ENCODE measurements around the gene SLC9A9.

The SLC9A9 gene

DNA sequence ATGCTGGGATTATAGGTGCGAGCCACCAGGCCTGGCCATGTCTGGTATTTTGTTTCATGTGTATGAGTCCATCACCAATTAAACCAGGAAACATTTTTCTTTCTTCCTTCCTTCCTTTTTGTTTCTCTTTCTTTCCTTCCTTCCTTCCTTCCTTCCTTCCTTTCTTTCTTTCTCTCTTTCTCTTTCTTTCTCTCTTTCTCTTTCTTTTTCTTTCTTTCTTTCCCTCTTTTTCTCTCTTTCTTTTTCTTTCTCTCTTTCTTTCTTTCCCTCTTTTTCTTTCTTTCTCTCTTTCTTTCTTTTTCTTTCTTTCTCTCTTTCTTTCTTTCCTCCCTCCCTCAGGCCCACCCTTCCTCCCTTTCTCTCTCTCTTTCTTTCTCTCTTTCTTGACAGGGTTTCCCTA is 83.4 kb downstream of the SLC9A9 start:
- no peak for TF ChIP-seq EZH2phosphoT487 (IDR thresholded peaks at IDR 0.05; ENCODE audit: low read depth)
- TF ChIP-seq, protein P1, sequence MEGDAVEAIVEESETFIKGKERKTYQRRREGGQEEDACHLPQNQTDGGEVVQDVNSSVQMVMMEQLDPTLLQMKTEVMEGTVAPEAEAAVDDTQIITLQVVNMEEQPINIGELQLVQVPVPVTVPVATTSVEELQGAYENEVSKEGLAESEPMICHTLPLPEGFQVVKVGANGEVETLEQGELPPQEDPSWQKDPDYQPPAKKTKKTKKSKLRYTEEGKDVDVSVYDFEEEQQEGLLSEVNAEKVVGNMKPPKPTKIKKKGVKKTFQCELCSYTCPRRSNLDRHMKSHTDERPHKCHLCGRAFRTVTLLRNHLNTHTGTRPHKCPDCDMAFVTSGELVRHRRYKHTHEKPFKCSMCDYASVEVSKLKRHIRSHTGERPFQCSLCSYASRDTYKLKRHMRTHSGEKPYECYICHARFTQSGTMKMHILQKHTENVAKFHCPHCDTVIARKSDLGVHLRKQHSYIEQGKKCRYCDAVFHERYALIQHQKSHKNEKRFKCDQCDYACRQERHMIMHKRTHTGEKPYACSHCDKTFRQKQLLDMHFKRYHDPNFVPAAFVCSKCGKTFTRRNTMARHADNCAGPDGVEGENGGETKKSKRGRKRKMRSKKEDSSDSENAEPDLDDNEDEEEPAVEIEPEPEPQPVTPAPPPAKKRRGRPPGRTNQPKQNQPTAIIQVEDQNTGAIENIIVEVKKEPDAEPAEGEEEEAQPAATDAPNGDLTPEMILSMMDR (IDR thresholded peaks at IDR 0.05; ENCODE audit: low read depth, low read length) = no peak
- no peak overlapping the region for H3K4me3 ChIP-seq (ENCODE audit: low read length)
- no peaks in the 10 kb centered on the region for H4K20me1 ChIP-seq (ENCODE audit: insufficient read depth, low read length)
- no peak overlapping the region for H3K4me2 ChIP-seq (ENCODE audit: low read length)
- no peaks in the 10 kb centered on the region for H3K9me3 ChIP-seq (ENCODE audit: insufficient read depth, low read length)
- H3K9ac ChIP-seq (ENCODE audit: low read length) = no peak overlapping the region
- H2AFZ ChIP-seq (ENCODE audit: low read depth, low read length) = no peak overlapping the region
- no peaks in the 10 kb centered on the region for H3K79me2 ChIP-seq (ENCODE audit: low read length)
- no peaks in the 10 kb centered on the region for H3K27me3 ChIP-seq (ENCODE audit: low read depth, low read length)
- H3K36me3 ChIP-seq (replicated peaks; ENCODE audit: low read depth, low read length) = no peaks in the 10 kb centered on the region
- no peaks in the 10 kb centered on the region for H3K4me1 ChIP-seq (ENCODE audit: low read length)
- no peak overlapping the region for H3K27ac ChIP-seq (ENCODE audit: low read length)

DNA sequence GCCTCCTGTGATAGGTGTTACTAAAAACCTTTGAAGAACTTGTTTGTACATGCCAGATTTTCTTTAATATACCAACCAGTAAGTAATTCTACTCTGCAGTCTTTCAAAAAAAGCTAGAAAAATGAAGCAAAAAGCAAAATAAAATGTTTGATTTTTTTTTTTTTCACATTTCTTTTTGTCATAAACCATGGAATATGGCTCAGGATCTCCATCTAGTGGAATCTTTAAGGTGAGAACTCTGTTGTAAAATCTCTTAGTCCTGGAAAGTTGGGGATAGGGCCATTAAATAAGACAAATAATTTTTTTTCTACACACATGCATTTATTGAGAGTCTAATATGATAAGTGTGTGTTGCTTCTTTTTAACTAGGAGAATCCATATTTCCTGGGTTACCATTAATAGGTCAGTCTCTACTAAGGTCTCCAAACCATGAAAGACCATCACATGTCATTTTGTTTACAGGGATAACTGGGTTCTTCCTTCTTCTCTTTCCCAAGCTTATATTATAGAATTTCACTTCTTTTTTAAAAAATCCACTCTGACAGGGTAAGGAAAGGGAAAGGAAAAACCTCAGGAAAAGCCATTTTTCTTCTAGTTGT is 84.6 kb downstream of the SLC9A9 start:
- TF ChIP-seq, protein P1 (IDR thresholded peaks at IDR 0.05; ENCODE audit: low read depth, low read length) = peak; percentile 56
- no peak for TF ChIP-seq EZH2phosphoT487 (IDR thresholded peaks at IDR 0.05; ENCODE audit: low read depth)
- H4K20me1 ChIP-seq (ENCODE audit: insufficient read depth, low read length) = no peaks in the 10 kb centered on the region
- no peak overlapping the region for H3K9ac ChIP-seq (ENCODE audit: low read length)
- H3K27me3 ChIP-seq (ENCODE audit: low read depth, low read length) = no peaks in the 10 kb centered on the region
- no peak overlapping the region for H3K4me3 ChIP-seq (ENCODE audit: low read length)
- H2AFZ ChIP-seq (ENCODE audit: low read depth, low read length) = no peak overlapping the region
- H3K79me2 ChIP-seq (ENCODE audit: low read length) = no peaks in the 10 kb centered on the region
- no peaks in the 10 kb centered on the region for H3K9me3 ChIP-seq (ENCODE audit: insufficient read depth, low read length)
- no peaks in the 10 kb centered on the region for H3K36me3 ChIP-seq (replicated peaks; ENCODE audit: low read depth, low read length)
- H3K4me1 ChIP-seq (ENCODE audit: low read length) = no peaks in the 10 kb centered on the region
- no peak overlapping the region for H3K27ac ChIP-seq (ENCODE audit: low read length)
- H3K4me2 ChIP-seq (ENCODE audit: low read length) = no peak overlapping the region

DNA sequence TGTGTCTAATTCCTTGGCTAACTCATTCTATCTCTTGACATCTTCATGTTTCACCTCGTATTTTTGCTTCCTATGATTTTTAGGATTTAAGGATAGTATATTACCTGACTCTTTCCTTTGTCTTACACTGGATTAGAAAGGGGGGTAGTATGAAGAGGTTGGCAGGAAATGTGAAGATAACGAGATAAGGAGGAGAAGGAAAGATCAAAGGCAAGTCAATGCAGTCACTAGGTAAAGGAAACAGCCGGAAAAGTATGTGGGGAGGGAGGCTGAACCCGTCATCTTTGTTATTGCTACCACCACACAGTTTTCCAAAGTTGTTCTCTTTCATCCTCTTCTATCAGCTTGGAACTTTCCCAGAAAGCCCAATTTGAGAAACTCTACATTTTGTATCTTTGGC is 90.6 kb downstream of the SLC9A9 start:
- H2AFZ ChIP-seq (ENCODE audit: low read depth, low read length) = no peak overlapping the region
- no peak overlapping the region for H3K4me2 ChIP-seq (ENCODE audit: low read length)
- no peaks in the 10 kb centered on the region for H3K27me3 ChIP-seq (ENCODE audit: low read depth, low read length)
- no peak overlapping the region for H3K9ac ChIP-seq (ENCODE audit: low read length)
- no peaks in the 10 kb centered on the region for H3K79me2 ChIP-seq (ENCODE audit: low read length)
- H3K27ac ChIP-seq (ENCODE audit: low read length) = no peak overlapping the region
- H3K36me3 ChIP-seq (replicated peaks; ENCODE audit: low read depth, low read length) = no peaks in the 10 kb centered on the region
- no peaks in the 10 kb centered on the region for H3K9me3 ChIP-seq (ENCODE audit: insufficient read depth, low read length)
- H3K4me1 ChIP-seq (ENCODE audit: low read length) = no peaks in the 10 kb centered on the region
- H3K4me3 ChIP-seq (ENCODE audit: low read length) = no peak overlapping the region
- TF ChIP-seq, protein P1 (IDR thresholded peaks at IDR 0.05; ENCODE audit: low read depth, low read length) = no peak
- no peak for TF ChIP-seq EZH2phosphoT487 (IDR thresholded peaks at IDR 0.05; ENCODE audit: low read depth)
- H4K20me1 ChIP-seq (ENCODE audit: insufficient read depth, low read length) = no peaks in the 10 kb centered on the region

DNA sequence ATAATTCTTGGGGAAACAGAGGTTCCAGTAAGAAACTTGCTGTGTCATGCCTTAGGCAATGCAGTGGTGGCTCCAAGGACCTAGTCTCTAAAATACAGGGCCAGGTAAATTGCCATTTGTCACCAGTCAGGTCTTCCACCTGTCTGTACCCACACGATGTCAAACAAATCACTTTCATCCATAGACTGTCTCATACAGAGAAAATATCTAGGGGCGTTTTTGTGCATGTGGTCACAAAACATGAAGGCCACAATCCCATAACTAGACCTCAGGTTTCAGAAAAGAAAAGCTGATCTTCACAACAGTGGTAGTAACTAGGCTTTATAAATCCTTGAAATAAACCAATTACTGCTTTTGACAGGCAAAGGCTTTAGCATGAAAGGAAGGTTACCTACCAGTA is 92.3 kb downstream of the SLC9A9 start:
- Histone ChIP-seq H3K9ac (ENCODE audit: low read length) (no peak overlapping the region), H3K9me3 (ENCODE audit: insufficient read depth, low read length) (no peaks in the 10 kb centered on the region), H3K4me2 (ENCODE audit: low read length) (no peak overlapping the region), H3K27ac (ENCODE audit: low read length) (no peak overlapping the region), H3K4me1 (ENCODE audit: low read length) (peaks cover 16% of the 10 kb centered on the region), H3K27me3 (ENCODE audit: low read depth, low read length) (no peaks in the 10 kb centered on the region), H3K4me3 (ENCODE audit: low read length) (no peak overlapping the region), H4K20me1 (ENCODE audit: insufficient read depth, low read length) (no peaks in the 10 kb centered on the region), H3K79me2 (ENCODE audit: low read length) (no peaks in the 10 kb centered on the region), H3K36me3 (replicated peaks; ENCODE audit: low read depth, low read length) (no peaks in the 10 kb centered on the region), H2AFZ (ENCODE audit: low read depth, low read length) (no peak overlapping the region)
- TF ChIP-seq, protein P1 (IDR thresholded peaks at IDR 0.05; ENCODE audit: low read depth, low read length) = no peak
- no peak for TF ChIP-seq EZH2phosphoT487 (IDR thresholded peaks at IDR 0.05; ENCODE audit: low read depth)
